HFF-Myc (cell line): ENCODE data around the gene C5orf63.
"Not testable (repeated sequence)": the region's sequence is repeated elsewhere in the genome, so short reads cannot be mapped to it uniquely, and the experiment has no call there.

Experiments used
- DNase-seq: peaks from one replicate; pipeline ENCODE4 v3.0.0-alpha.2; 2011; ENCODE audit warnings: low read depth; ENCODE audit errors: extremely low read depth
- H3K4me3 ChIP-seq: replicated peaks from 2 replicates; pipeline ENCODE4 v1.5.1; 2011; ENCODE audit warnings: low read depth, mild to moderate bottlenecking, control low read depth, low read length
- TF ChIP-seq, protein P1 (sequence below): IDR thresholded peaks from 2 replicates; pipeline ENCODE4 v1.5.1; 2012; ENCODE audit warnings: mild to moderate bottlenecking, low read depth, low read length, control low read depth; ENCODE audit errors: missing control alignments

C5orf63 gene

DNA sequence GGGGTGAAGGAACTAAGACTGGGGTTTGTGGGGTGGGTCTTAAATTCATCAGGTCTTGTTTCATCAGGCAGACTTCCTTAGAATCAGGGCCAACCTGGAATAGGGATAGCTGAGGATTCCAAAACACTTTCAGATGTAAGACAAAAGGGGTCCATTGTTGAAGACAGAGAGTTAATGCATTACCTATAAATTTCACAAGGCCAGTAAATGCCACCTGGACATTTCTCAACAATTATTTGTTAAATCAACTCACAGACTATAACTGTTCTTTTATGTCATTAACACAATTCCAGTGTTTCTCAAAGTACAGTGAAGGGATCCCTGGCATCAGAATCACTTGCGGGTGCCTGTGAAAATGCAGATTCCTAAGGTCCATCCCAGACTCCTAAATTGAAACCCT is 45.8 kb downstream of the C5orf63 start:
- no peak for DNase-seq
- TF ChIP-seq, protein P1, sequence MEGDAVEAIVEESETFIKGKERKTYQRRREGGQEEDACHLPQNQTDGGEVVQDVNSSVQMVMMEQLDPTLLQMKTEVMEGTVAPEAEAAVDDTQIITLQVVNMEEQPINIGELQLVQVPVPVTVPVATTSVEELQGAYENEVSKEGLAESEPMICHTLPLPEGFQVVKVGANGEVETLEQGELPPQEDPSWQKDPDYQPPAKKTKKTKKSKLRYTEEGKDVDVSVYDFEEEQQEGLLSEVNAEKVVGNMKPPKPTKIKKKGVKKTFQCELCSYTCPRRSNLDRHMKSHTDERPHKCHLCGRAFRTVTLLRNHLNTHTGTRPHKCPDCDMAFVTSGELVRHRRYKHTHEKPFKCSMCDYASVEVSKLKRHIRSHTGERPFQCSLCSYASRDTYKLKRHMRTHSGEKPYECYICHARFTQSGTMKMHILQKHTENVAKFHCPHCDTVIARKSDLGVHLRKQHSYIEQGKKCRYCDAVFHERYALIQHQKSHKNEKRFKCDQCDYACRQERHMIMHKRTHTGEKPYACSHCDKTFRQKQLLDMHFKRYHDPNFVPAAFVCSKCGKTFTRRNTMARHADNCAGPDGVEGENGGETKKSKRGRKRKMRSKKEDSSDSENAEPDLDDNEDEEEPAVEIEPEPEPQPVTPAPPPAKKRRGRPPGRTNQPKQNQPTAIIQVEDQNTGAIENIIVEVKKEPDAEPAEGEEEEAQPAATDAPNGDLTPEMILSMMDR = no peak
- no peak overlapping the region for H3K4me3 ChIP-seq

DNA sequence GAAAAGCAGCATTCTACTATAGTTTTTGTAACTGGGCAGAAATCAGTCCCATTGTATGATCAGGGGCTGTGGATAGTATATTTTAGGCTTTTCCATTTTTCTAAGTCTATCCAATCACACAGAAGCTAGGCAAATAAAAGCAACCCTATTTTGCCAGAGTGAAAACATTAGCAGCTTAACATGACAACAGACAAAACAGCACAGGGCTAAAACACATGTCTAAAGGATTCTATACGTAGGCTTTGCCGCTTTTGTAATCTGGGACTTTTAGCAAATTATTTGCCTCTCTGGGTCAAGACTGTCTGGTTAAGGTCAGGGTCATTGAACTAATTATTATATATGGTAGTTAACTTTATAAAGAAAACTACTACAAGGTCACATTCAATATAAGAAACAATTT is 47.1 kb downstream of the C5orf63 start:
- H3K4me3 ChIP-seq = no peak overlapping the region
- TF ChIP-seq, protein P1 = no peak
- DNase-seq = no peak

DNA sequence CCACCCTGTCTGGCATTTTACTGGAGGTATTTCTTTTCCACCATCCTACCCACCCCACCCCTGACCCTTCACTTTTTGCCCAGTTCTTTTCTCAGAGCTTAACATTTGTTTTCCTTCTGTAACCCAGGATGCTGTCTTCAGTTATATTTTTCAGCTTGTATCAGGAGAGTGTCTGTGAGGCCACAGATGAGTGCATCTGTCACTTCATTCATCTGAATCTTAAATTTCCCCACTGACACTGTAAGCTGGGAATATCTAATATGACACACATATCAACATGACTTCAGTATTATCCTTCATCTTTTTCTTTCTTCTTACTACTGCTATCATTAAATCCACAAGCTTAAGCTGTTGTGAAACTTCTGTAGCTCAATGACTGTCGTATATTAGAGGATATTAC is 47.8 kb downstream of the C5orf63 start:
- TF ChIP-seq, protein P1 = no peak
- H3K4me3 ChIP-seq = no peak overlapping the region
- no peak for DNase-seq

DNA sequence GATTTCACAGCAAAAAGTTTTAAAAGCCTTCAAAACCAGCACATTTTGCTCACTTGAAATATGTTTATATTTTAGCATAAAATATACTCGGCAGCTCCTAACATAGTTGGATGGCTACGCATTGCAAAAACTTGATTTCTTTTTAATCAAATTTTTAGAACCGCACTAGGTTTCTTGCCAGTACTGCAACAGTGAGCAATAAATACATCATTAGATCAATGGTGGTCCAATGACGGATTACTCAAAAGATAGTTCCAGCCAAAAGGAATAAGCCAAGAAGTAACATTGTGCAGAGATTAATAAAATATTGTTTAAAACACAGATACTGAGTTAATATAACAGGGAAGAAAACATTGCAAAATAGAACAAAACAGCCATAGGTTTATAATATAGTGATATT is 48.5 kb downstream of the C5orf63 start:
- DNase-seq = no peak
- TF ChIP-seq, protein P1 = no peak
- no peak overlapping the region for H3K4me3 ChIP-seq

DNA sequence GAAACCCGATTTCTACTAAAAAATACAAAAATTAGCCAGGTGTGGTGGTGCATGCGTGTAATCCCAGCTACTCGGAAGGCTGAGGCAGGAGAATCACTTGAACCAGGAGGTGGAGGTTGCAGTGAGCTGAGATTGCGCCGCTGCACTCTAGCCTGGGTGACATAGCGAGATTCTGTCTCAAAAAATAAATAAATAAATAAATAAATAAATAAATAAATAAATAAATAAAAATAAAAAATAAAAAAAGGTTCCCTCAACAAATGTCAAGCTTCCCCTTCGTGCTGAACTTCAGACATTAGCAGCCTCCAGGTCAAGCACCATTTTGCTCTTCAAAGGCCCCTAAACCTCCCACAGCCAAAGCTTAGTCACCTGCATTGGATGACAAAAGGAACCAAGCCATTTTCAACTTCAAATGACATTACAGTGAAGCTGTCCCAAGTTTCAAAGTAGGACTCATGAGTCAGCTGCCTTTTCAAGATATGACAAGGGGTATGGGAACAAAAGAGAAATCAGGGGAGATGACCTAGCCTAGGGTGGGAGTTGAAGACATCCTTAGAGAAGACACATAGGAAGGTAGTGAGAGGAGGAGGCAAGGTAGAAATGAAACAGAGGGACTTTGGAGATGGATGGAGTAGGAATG is 49.6 kb downstream of the C5orf63 start:
- DNase-seq, H3K4me3 ChIP-seq: not testable (repeated sequence)

DNA sequence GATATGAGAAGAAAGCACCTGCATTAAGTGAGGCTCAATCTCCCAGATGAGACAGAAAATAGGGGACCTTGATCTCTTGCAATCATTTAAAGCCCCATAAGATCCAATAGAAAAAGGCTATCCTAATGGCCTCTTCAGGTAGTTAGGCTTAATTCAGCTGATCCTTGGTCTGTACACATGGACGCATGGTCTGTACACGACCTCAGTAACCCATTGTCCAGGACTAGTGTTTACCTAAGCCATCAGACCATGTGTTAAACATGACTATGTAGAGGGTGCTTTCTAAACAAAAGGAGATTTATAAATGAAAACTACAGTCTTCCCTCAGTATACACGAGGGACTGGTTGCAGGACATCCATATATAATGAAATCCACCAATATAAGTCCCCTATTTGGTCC is 50.5 kb downstream of the C5orf63 start:
- DNase-seq = no peak
- TF ChIP-seq, protein P1 = no peak
- no peak overlapping the region for H3K4me3 ChIP-seq

DNA sequence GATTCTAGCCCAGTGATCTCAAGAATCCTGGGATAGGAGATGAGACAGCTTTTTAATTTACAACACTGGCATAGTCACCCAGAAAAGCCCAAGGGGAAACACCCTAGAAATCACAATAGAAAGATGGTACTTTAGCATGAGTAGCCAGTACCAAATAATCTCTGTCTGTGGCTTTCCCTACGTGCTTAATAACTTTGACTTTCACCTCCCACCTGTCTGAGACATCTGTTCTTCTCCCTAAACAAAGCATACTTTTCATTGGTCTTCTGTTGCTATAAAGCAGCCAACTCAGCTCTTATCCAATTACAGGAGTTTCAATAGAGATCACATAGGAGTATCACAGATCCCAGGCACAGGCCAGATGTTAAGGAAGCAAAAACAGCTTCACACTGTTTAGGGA is 53.4 kb downstream of the C5orf63 start:
- H3K4me3 ChIP-seq = no peak overlapping the region
- TF ChIP-seq, protein P1 = no peak
- DNase-seq = no peak

DNA sequence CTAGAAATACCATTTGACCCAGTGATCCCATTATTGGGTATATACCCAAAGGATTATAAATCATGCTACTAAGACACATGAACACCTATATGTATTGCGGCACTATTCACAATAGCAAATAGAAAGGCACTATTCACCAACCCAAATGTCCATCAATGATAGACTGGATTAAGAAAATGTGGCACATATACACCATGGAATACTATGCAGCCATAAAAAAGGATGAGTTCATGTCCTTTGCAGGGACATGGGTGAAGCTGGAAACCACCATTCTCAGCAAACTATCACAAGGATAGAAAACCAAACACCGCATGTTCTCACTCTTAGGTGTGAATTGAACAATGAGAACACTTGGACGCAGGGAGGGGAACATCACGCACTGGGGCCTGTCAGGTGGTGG is 56.6 kb downstream of the C5orf63 start:
- not testable (repeated sequence) for H3K4me3 ChIP-seq, DNase-seq
